OCI-LY3 (cell line): ENCODE measurements around the gene GJA4.

Source experiments
- EZH2phosphoT487 ChIP-seq: fragments of 200-600 bp; shearing (Covaris generic); IDR thresholded peaks from 2 replicates; pipeline ENCODE4 v1.6.1; 2018; ENCODE audit warnings: antibody characterized with exemption, mixed run types, low read depth
- TF ChIP-seq, protein P1 (sequence below): fragments of 200-600, 300-600 bp; sonication (generic); IDR thresholded peaks from 2 replicates; pipeline ENCODE4 v1.5.1; 2014; ENCODE audit warnings: antibody characterized with exemption, low read length, low read depth

DNA sequence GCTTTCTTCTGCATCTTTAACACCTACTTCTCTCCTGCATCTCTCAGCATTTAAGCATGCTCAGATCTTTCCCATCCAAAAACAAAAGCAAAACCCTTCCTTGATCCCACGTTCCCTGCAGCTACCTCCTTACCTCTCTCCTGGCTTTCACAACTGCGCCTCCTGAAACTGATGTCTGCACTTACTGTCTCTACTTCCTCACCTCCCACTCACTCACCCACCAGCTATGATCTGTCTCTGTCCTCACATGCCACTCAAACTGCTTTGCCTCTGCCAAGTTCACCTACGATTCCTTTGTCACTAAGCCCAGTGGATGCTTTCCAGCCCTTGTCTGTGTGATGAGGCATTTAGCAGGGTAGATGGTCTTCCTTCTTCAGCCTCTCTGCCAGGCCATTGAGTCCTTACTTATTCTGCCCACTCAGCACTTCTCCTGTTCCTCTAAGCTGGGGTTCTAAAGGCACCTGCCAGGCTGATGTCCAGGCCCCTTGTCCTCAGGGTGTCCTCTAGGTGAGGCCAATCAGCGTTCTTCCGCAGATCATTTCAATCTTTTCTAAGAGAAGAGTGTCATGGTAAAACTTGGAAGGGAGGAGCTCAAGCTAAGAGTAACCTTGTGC is 21.8 kb upstream of the GJA4 start:
- TF ChIP-seq, protein P1, sequence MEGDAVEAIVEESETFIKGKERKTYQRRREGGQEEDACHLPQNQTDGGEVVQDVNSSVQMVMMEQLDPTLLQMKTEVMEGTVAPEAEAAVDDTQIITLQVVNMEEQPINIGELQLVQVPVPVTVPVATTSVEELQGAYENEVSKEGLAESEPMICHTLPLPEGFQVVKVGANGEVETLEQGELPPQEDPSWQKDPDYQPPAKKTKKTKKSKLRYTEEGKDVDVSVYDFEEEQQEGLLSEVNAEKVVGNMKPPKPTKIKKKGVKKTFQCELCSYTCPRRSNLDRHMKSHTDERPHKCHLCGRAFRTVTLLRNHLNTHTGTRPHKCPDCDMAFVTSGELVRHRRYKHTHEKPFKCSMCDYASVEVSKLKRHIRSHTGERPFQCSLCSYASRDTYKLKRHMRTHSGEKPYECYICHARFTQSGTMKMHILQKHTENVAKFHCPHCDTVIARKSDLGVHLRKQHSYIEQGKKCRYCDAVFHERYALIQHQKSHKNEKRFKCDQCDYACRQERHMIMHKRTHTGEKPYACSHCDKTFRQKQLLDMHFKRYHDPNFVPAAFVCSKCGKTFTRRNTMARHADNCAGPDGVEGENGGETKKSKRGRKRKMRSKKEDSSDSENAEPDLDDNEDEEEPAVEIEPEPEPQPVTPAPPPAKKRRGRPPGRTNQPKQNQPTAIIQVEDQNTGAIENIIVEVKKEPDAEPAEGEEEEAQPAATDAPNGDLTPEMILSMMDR, result no peak
- TF ChIP-seq EZH2phosphoT487, result no peak
